HuH-7 (cell line): ENCODE data around the gene NRTN.
A peak's percentile ranks its signal among the peaks of the same experiment; 100 is the strongest.

Experiments
- DNase-seq: peaks from one replicate; pipeline ENCODE4 v3.0.0; 2011; ENCODE audit warnings: low spot score

NRTN gene

DNA sequence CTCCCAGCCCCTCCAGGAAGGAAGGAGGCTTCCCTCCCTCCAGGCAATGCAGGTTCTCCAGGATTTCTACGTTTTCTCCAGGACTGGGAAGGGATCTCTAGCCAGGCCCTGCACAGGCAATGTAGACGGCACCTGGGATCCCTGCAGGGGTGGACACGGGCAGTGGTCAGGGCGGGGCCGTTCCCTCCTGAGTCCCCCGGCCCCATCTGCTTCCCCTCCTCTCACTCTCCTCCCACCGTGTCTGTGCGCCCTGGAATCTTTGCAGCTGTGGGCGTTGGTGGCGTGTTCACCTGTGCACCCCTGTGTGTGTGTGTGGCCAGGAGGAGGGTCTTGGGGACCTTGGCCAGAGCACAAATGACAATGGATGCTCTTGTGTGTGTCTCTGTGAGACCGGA lies 10.0 kb downstream of the NRTN start:
- DNase-seq = no peak

DNA sequence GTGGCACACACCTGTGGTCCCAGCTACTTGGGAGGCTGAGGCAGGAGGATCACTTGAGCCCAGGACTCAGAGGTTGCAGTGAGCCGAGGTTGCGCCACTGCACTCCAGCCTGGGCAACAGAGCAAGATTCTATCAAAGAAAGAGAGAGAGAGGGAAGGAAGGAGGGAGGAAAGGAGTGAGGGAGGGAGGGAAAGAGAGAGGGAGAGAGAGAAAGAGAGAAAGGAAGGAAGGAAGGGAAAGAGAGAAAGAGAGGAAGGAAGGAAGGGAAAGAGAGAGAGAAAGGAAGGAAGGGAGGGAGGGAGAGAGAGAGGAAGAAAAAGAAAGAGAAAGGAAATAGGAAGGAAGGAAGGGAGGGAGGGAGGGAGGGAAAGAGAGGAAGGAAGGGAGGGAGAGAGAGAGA lies 12.4 kb downstream of the NRTN start:
- DNase-seq = no peak

DNA sequence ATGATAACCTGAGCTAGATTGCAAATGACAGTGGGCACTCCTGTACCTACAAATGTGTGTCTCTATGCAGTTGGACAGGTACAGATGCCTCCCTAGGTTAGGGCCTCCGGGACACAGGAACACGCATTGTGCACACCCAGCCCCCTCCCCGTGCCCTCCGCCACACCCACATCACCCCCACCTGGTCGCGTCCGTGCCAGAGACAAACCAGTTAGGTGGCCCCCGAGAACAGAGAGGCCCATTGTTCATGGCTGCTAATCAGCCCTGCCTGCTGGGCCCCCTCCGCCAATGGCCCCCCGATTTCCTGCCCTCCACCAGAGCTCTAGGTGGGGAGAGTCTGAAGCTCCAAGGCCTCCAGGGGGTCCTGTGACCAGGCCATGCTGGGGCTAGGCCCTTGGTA lies 13.7 kb downstream of the NRTN start:
- DNase-seq = no peak

DNA sequence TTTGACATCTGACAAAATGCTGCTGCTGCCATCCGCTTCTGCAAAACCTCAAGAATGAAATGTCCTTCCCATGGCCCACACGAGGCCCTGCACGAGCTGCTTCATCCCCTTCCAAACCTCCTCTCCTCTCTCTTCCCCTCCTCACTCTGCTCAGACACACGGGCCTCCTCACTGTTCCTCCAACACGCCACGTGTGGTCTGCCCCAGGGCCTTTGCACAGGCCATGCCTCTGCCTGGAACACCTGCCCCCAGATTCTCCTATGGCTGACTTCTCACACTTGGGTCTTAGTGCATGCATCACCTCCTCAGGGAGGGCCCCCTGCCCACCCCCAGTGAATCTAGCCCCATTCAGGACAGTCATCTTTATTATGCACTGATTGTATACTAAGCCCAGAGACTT lies 15.9 kb downstream of the NRTN start:
- no peak for DNase-seq

DNA sequence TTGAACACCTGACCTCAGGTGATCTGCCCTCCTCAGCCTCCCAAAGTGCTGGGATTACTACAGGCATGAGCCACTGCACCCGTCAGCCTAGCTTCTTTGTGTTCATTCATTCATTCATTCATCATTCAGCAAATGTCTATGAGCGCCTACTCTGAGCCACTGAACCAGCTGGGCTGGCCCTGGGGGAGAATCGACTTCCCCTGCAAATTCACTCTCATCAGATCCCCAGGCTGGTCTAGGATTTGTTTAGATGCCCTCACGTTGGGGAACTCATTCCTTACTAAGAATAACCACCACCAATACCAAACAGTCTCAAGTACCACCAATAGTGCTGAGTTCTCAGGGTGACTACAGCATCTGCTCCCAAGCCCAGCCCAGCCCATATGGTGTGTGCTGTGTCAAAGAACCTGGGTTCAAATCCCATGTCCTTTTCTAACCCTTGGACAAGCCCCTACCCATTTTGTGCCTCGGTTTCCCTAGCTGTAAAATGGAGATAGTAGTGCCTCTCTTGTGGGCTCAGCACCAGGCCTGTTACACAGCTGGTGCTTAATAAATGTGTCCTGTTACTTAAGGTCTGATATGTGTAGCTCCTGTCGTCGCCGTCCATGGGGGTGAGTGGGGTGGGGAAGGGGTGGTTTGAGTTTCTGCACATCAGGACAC lies 16.8 kb downstream of the NRTN start:
- no peak for DNase-seq

DNA sequence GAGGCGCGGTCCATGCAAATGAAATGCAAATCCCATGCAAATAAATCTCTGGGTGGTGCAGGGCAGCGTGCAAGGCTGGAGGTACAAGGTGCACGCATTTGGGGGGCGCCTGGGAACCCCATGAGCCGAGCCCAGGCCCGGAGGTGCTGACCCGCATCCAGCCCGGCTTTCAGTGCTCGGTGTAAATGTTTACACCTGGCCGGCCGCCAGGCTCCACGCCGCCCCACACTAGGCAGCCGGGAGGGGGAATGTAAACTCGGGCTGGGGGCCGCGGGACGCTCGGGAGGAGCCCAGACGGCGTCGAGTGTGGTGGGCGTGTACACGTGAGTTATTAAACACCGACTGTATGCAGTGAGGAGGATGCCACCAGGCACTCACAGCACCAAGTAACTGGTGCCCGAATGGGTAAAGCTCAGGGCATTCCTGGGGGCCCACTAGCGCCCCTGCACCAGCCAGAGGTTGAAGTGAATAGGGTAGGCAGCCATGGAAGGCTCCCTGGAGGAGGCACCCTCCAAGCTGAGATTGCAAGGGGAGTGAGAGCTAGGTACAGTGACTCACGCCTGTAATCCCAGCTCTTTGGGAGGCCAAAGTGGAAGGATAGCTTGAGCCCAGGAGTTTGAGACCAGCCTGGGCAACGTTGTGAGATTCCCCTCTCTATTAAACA lies 17.4 kb downstream of the NRTN start:
- no peak for DNase-seq

DNA sequence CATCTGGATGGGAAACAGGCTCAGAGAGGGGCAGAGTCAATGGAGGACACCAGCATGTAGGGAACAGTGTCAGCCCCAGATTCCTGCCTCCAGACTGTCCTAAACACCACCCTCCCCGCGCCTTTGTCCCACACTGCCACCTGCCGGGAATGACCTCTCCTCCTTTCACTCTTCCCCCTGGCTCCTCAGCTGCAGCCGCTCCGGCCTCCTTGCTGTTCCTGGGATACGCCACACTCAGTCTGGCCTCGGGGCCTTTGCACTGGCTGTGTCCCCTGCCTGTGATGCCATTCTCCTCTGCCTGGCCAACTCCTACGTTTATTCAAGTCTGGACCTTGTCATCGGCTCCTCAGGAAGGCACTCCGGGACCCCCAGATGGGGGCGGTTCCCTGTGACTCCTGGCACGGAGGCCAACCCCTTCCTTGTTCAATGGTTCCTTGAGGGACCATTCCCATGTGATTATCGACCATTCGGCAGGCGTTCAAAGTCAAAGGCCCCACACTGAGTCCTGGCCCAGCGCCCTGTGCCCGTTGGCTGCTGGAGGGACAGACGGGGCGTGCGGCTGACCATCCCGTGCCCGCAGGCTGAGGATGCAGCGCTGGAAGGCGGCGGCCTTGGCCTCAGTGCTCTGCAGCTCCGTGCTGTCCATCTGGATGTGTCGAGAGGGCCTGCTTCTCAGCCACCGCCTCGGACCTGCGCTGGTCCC lies 18.9 kb downstream of the NRTN start:
- peak; percentile 82 for DNase-seq

DNA sequence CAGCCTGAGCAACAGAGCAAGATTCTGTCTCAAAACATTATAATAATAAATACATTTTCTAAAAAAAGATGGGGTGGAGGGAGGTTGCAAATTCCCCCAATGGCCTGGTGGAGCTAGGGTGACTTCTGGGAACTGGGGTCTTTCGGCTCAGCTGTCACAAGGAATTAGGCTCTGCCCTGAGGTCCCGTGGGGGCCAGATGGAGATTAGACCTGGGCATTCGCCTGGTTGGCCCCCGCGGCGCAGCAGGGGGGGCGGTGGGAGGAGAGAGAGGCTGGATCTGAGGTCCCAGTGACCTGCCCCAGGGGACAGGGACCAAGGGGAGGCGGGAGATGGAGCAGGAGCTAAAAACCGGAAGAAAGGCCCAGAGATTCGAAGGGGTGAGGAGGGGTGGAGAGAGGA lies 19.9 kb downstream of the NRTN start:
- DNase-seq = no peak

DNA sequence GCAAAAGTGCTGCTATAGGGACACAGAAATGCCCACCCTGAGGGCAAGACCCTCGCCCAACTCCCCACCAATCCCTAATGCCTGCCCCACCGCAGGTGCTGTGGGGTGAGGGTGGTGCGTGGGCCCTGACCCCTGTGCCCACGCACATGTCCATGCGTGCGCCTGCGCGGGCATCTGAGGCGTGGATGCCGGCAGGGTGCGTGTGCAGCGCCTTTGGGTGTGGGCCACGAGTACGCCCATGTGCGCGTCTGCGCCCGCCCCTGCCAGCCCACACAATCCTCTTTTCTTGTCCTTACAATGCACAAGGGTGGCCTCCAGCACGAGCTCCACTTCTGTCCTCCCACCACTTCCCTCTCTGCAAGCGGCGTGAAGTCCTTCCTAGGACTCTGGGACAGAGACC lies 20.3 kb downstream of the NRTN start:
- no peak for DNase-seq

DNA sequence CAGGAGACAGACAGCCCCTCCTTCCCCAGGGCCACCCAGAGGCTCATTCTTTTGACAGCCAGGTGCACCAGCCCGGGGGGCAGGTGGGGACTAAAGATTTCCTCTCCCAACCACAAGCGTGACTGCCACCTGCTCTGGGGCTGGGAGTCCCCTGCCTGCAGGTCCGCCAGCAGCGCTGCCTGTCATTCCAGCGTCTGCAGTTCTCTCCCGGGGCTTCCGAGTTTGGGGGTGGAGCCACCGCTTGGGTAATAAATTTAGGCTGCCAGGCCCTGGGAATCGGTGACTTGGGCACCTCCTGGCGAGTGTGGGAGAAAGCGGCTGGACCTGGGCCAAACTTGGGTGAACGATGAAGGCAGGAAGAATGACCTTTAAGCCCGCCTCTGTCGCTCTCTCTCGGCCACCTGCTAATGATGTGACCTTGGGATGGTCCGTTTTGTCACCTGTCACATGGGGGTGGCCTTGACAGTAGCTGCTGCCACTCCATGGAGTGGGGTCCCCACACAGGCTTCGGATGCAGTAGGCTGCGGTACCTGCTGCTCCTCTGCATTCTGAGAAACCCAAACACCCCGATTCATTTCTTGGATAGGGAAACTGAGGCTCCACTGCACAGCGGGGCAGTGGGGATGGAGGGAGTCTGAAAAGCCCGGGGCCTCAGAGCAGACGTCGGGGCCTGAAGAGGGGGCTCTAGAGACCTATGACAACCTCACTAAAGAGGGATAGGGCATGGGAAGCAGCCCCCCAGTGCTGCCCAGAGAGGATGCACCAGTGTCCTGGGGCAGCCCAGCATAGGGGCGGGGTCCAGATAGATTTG lies 21.9 kb downstream of the NRTN start:
- peak; percentile 59 for DNase-seq

DNA sequence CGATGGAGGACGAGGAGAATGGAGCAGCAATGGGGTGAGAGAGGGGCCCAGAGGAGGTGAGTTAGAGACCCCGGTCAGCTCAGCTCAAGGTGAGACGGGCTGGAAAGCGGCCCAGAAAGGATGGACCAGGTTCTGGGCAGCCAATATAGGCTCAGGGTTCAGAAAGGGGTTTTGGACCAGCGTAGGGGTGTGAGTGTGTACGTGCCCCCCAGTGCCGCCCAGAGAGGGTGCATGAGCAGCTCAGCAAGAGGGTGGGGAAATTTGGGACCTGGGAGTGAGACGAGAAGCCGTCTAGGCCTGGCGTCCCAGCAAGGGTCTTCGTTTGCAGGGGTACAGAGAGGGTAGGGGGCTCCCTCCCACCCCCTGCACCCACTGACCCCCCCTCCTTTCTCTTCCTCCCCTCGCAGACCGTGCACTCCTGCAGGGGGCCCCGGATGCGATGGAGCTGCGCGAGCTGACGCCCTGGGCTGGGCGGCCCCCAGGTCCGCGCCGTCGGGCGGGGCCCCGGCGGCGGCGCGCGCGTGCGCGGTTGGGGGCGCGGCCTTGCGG lies 22.5 kb downstream of the NRTN start:
- no peak for DNase-seq

DNA sequence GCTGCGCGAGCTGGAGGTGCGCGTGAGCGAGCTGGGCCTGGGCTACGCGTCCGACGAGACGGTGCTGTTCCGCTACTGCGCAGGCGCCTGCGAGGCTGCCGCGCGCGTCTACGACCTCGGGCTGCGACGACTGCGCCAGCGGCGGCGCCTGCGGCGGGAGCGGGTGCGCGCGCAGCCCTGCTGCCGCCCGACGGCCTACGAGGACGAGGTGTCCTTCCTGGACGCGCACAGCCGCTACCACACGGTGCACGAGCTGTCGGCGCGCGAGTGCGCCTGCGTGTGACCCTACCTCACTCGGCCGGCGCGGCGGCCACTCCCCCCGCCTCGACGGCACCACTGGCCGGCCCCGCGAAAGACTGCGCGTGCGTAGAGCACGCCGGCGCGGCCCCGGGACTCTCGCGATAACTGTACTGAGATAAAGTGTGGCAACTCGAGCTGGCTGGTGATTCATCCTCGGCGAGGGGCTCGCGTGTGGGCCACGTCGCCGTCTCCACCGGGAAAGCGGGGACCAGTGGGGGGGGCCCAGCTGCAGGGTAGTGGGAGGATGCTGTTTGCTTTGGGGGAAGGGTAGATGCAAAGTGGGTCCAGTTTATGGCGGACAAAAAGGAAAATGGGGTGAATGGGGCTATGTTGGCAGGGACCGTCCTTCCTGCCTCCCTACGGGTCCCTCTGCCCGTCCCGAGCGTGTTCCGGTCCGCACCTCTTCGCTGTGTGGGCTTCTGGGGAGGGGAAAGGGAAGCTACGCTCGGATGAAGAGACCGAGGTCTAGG lies 23.2 kb downstream of the NRTN start:
- DNase-seq = peak; percentile 94

DNA sequence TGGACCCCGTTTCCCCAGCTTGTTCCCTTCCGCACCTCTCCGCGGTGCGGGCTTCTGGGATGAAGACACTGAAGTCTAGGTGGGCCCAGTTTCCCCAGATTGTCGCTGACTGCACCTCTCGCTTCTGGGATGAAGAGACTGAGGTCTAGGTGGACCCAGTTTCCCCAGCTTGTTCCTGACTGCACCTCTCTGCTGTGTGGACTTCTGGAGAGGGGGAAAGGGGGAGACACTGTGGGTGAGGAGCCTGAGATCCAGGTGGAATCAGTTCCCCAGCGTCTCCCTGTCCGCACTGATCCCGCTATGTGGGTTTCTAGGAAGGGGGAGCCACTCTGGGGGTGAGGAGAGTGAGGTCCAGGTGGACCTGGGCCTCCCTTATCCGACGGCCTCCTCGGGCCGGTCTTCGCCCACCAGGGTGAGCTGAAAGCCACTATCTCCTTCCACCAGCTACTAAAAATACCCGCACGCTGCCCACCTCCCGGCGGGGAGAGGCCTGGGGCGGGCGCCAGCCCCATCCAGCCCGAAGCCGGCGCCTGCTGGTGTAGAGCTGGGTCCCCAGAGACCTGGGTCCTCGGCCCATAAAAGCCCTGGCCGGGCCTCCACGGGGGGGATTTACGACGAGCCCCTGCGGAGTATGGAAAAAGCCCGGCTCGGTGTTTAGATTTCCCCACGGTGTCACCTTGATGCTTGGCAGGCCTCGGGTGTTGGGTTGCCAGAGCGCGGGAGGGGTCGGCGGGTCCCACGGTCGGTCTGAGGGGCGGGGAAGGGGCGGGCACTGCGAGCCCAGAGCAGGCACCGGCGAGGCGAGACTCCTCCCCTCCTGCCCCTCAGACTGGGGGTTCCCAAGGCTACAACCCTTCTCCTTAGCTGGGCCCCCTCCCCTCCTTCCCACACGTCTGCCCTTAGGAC lies 24.0 kb downstream of the NRTN start:
- peak; percentile 68 for DNase-seq

DNA sequence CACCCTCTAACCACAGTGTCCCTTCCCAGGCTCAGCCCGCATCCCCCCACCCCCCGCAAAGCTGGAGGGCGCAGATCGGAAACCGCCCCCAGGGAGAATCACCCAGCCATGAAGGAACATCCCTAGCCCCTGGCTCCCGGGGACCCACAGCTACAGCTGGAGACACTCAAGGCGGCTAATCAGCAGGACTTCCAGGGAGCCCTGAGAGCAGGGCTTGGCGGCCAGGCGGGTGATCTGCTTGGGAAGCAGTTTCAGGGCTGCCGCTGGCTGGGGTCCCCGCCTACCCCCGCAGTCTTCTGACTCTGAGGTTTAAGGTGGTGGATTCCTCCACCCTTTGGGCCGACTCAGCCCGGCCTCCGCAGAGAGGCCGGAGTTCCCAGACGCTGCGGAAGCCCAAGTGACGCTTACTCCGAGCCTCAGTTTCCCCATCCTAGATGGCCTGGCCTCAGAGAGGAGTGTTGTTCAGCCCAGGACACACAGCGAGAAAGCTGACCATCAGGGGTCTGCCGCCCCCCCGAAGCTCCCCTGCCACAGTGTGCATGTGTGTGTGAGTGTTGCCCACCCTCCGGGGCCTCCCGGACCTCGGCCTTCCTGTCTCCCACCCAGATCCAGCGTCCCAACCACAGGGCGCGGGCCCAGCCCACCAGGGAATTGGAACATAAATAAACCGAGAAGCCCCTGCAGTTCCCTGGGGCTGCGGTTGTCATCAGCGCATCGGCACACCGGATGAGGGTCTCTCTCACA lies 24.9 kb downstream of the NRTN start:
- no peak for DNase-seq

DNA sequence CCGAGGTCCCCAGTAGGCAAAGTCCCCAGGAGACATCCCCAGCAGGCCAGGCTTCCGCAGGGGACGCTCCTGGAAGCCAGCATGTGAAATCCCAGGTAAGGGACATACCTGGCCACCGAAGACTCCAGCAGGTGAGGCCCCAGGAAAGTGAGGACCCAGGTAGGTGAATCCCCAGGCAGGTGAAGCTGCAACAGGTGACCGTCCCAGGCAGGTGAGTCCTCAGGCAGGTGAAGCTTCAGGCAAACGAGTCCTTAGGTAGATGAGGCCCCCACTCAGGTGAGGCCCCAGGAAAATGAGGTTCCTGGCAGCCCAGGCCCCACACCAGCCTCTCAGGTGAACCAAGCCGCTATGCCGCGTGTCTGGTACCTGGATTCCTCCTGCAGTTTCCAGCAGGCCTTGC lies 26.3 kb downstream of the NRTN start:
- DNase-seq = no peak

DNA sequence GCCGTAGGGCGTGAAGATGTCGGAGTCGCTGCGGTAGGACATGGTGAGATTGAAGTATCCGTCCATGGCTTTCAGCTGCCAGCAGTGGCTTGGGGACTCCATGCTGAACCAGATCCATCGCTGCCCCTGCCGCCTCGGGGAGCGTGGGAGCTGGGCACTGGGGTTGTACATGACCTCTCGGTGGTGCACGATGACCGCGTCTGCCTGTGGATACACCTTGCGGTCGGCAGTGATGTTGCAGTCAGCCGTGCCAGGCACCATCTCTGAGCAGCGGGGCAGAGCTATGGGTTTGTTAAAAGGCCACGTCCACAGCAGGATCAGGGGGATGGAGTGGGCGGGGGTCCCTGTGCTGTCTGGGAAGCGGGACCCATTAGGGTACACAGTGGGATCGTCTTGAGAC lies 27.2 kb downstream of the NRTN start:
- no peak for DNase-seq

DNA sequence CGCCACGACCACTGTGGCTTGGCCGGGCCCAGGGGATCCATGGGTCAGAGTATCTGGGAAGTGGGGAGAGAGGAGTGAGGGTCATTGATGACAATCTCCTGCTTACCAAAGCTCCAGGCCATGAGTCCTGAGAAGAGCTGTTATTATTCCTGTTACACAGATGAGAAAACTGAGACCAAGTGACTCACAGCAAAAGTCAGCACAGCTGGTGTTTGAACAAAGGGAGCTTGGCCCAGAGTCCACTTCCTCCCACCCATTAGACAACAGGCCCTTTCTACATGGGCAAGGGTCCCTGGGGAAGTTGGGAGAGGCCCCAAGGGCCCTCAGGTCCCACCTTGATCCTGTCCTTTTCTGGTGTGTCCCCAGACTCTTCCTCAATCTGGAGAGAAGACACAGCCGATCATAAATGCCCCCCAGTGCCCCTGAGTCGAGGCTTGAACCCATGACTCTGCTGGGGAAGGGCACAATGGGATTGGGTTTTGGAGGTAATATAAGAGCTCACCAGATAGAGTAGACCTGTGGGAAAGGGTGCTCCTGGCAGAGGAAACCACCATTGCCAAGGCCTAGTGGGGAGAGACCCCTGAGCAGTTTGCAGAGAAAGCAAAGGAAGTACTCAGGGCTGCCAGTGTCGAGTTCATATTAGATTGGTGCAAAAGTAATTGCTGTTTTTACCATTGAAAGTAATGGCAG lies 27.8 kb downstream of the NRTN start:
- no peak for DNase-seq

DNA sequence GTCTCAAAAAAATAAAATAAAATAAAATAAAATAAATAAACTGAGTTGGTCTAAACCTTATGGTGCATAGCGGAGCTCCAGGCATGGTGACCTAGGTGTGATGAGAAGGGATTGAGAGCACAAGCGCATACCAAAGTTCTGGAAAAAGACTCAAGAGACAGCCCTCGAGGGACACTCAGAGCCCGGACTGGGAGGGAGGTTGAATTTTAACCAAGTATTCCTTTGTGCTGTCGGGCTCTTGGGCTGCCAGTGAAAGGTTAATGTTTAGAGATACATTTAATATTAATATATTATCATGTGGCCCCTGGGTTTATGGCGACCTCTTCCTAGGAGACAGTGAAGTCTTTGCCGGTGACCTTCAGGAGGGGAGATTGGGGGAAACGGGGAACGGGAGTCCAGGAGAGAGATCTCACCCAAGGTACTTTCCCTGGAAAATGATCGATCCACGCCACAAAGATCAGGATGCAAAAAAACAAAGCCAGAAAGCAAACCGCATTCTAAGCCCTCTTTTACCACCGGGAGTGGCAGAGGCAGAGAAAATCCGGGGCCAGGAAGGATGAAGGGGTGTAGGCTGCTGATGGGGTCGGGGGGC lies 33.0 kb downstream of the NRTN start:
- no peak for DNase-seq
